PC-3 (cell line): ENCODE data around the gene FARP1.

ENCODE experiments used
- EZH2 ChIP-seq: fragments of 300-600 bp; sonication (generic); IDR thresholded peaks from one replicate; pipeline ENCODE4 v1.6.1; 2017; ENCODE audit warnings: antibody characterized with exemption, mild to moderate bottlenecking, low read length; ENCODE audit not compliant: unreplicated experiment
- EZH2phosphoT487 ChIP-seq: fragments of 300-600 bp; sonication (generic); IDR thresholded peaks from 2 replicates; pipeline ENCODE4 v1.6.1; 2018; ENCODE audit warnings: mild to moderate bottlenecking, antibody characterized with exemption, low read length, borderline replicate concordance
- TF ChIP-seq, protein P1 (sequence below): fragments of 300-600 bp; sonication (generic); conservative IDR thresholded peaks from 2 replicates; pipeline ENCODE4 v1.5.1; 2017; ENCODE audit warnings: antibody characterized with exemption, low read depth, mild to moderate bottlenecking, low read length

DNA sequence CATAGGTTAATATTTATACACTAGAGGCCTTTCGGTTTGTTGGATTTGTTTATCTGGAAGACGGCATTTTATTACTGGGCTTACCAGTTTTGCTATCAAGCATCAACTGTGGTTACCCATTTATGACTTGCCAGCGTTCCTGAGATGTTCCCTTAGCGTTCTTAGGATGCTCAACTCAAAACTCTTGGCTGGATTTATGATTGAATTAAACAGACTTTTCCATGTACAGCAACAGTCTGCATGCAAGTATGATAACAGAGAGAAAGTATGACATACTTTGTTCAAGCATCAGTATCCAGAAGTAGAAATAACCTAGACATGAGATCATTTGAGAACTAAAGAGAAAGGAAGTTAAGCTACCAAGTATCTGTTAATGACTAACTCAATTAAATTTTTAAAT, 64.1 kb downstream of the FARP1 start:
- TF ChIP-seq, protein P1, sequence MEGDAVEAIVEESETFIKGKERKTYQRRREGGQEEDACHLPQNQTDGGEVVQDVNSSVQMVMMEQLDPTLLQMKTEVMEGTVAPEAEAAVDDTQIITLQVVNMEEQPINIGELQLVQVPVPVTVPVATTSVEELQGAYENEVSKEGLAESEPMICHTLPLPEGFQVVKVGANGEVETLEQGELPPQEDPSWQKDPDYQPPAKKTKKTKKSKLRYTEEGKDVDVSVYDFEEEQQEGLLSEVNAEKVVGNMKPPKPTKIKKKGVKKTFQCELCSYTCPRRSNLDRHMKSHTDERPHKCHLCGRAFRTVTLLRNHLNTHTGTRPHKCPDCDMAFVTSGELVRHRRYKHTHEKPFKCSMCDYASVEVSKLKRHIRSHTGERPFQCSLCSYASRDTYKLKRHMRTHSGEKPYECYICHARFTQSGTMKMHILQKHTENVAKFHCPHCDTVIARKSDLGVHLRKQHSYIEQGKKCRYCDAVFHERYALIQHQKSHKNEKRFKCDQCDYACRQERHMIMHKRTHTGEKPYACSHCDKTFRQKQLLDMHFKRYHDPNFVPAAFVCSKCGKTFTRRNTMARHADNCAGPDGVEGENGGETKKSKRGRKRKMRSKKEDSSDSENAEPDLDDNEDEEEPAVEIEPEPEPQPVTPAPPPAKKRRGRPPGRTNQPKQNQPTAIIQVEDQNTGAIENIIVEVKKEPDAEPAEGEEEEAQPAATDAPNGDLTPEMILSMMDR: no peak
- TF ChIP-seq EZH2 (no peak), EZH2phosphoT487 (no peak)
